GM23338 (cell line): ENCODE data around the gene POPDC3. TPM values are rescaled to one million over a fixed set of nuclear protein-coding genes. Genes with fewer than 3 reads are reported as not detected.

Source experiments
- ATAC-seq: fragments of 200-7000 bp; cut with Tn5 transposase; 3 replicates; pipeline ENCODE4 v1.9.1; 2020
- DNase-seq: peaks from one replicate; pipeline ENCODE4 v3.0.0-alpha.2; 2015; ENCODE audit warnings: low spot score
- H2AFZ ChIP-seq: fragments of 200-600 bp; sonication (generic); 2 replicates; pipeline ENCODE4 v1.8.0; 2016; ENCODE audit warnings: antibody characterized with exemption, mild to moderate bottlenecking, moderate library complexity
- H3F3A ChIP-seq: fragments of 200-600 bp; sonication (generic); replicated peaks from 2 replicates; pipeline ENCODE4 v1.8.0; 2017; ENCODE audit warnings: antibody characterized with exemption, mixed run types, low read depth
- H3K27ac ChIP-seq: fragments of 200-600 bp; sonication (generic); 2 replicates; pipeline ENCODE4 v1.6.1; 2016; ENCODE audit warnings: low read depth
- H3K27me3 ChIP-seq: fragments of 200-600 bp; sonication (generic); 2 replicates; pipeline ENCODE4 v1.8.0; 2016; ENCODE audit warnings: mild to moderate bottlenecking, mixed run types, moderate library complexity; ENCODE audit not compliant: insufficient read depth
- H3K36me3 ChIP-seq: fragments of 200-600 bp; sonication (generic); 2 replicates; pipeline ENCODE4 v1.8.0; 2016; ENCODE audit warnings: mild to moderate bottlenecking; ENCODE audit not compliant: insufficient read depth
- H3K4me1 ChIP-seq: fragments of 200-600 bp; sonication (generic); 2 replicates; pipeline ENCODE4 v1.8.0; 2016; ENCODE audit warnings: mild to moderate bottlenecking, moderate library complexity; ENCODE audit not compliant: insufficient read depth
- H3K4me2 ChIP-seq: fragments of 200-600 bp; sonication (generic); 2 replicates; pipeline ENCODE4 v1.7.1; 2017; ENCODE audit warnings: mixed run types
- H3K4me3 ChIP-seq: fragments of 200-600 bp; sonication (generic); 2 replicates; pipeline ENCODE4 v1.6.1; 2016; ENCODE audit warnings: mixed run types
- H3K79me2 ChIP-seq: fragments of 200-600 bp; sonication (generic); replicated peaks from 2 replicates; pipeline ENCODE4 v1.8.0; 2017; ENCODE audit warnings: mild to moderate bottlenecking; ENCODE audit not compliant: insufficient read depth
- H3K9me2 ChIP-seq: fragments of 200-600 bp; sonication (generic); 2 replicates; pipeline ENCODE4 v1.8.0; 2017; ENCODE audit not compliant: insufficient read depth
- H4K20me1 ChIP-seq: fragments of 200-600 bp; sonication (generic); replicated peaks from 2 replicates; pipeline ENCODE4 v1.8.0; 2017; ENCODE audit warnings: mild to moderate bottlenecking; ENCODE audit not compliant: insufficient read depth
- H3K27ac Mint-ChIP-seq: 2 replicates; pipeline ENCODE4 v1.8.0; 2020; ENCODE audit warnings: inconsistent platforms, mild to moderate bottlenecking, moderate library complexity, mixed read lengths
- H3K27me3 Mint-ChIP-seq: 3 replicates; pipeline ENCODE4 v1.8.0; 2022; ENCODE audit warnings: low read depth, mild to moderate bottlenecking, moderate library complexity, mixed read lengths, inconsistent platforms; ENCODE audit not compliant: insufficient read depth, poor library complexity
- H3K36me3 Mint-ChIP-seq: 3 replicates; pipeline ENCODE4 v1.8.0; 2021; ENCODE audit warnings: low read depth, mild to moderate bottlenecking, inconsistent platforms, moderate library complexity, mixed read lengths
- H3K4me1 Mint-ChIP-seq: 3 replicates; pipeline ENCODE4 v1.8.0; 2020; ENCODE audit warnings: mild to moderate bottlenecking, inconsistent platforms, mixed read lengths
- H3K4me3 Mint-ChIP-seq: 3 replicates; pipeline ENCODE4 v1.8.0; 2021; ENCODE audit warnings: moderate library complexity, mild to moderate bottlenecking, inconsistent platforms, mixed read lengths
- H3K9me3 Mint-ChIP-seq: 3 replicates; pipeline ENCODE4 v1.8.0; 2020; ENCODE audit warnings: moderate library complexity, mild to moderate bottlenecking, inconsistent platforms, mixed read lengths
- CREB1 ChIP-seq: fragments of 250-450 bp; sonication (Bioruptor Pico); IDR thresholded peaks from 2 replicates; pipeline ENCODE4 v1.5.0; 2020; ENCODE audit warnings: low read depth, mild to moderate bottlenecking, moderate library complexity
- EZH2phosphoT487 ChIP-seq: fragments of 200-600 bp; sonication (generic); IDR thresholded peaks from one replicate; pipeline ENCODE4 v1.8.1; 2018; ENCODE audit warnings: antibody characterized with exemption; ENCODE audit not compliant: unreplicated experiment
- JUNB ChIP-seq: IDR thresholded peaks from one replicate; pipeline ENCODE4 v1.6.1; 2016; ENCODE audit warnings: antibody characterized with exemption; ENCODE audit not compliant: unreplicated experiment
- NANOG ChIP-seq: IDR thresholded peaks from 2 replicates; pipeline ENCODE4 v1.6.1; 2016; ENCODE audit warnings: antibody characterized with exemption, borderline replicate concordance
- REST ChIP-seq: IDR thresholded peaks from one replicate; pipeline ENCODE4 v1.6.1; 2018; ENCODE audit warnings: antibody characterized with exemption; ENCODE audit not compliant: unreplicated experiment
- ZNF331 ChIP-seq: fragments of 250-450 bp; sonication (Bioruptor Pico); IDR thresholded peaks from 2 replicates; pipeline ENCODE4 v1.5.0; 2020; ENCODE audit warnings: low read depth, mild to moderate bottlenecking, moderate library complexity
- polyA plus RNA-seq: library from polyadenylated mRNA; unstranded; fragments of >200 nt; fragmentation: Nextera tagmentation; extraction: Ambion mirVana; gene quantifications from 2 replicates; pipeline ENCODE4 v1.2.1, GENCODE V29; 2016
- total RNA-seq: library from RNA; depleted of rRNA; stranded (reverse); fragments of >200 nt; shearing (Covaris generic); gene quantifications from 2 replicates; pipeline ENCODE4 v1.2.3, GENCODE V29; 2014
- TF ChIP-seq, protein P1 (sequence below), 2 experiments: fragments of 200-600 bp in 1 of 2; sonication (generic) in 1 of 2; conservative IDR thresholded peaks; 2 replicates each; pipeline versions ENCODE4 v1.5.1 to v1.6.1; 2016 to 2017; ENCODE audit warnings: antibody characterized with exemption in 2 of 2, low read depth in 2 of 2, mild to moderate bottlenecking in 2 of 2, moderate library complexity in 1 of 2
- TF ChIP-seq, protein P2 (sequence below): fragments of 250-450 bp; sonication (Bioruptor Pico); IDR thresholded peaks from 2 replicates; pipeline ENCODE4 v1.5.0; 2020; ENCODE audit warnings: mild to moderate bottlenecking, moderate library complexity

The POPDC3 gene
- total and polyA plus RNA-seq, 2 experiments from 2014 or later: 5.1 to 5.7 TPM

- TF ChIP-seq REST (no peak), JUNB (no peak), EZH2phosphoT487 (no peak), ZNF331 (CRISPR knock-in tag) (no peak), NANOG (no peak)
- TF ChIP-seq, protein P1, sequence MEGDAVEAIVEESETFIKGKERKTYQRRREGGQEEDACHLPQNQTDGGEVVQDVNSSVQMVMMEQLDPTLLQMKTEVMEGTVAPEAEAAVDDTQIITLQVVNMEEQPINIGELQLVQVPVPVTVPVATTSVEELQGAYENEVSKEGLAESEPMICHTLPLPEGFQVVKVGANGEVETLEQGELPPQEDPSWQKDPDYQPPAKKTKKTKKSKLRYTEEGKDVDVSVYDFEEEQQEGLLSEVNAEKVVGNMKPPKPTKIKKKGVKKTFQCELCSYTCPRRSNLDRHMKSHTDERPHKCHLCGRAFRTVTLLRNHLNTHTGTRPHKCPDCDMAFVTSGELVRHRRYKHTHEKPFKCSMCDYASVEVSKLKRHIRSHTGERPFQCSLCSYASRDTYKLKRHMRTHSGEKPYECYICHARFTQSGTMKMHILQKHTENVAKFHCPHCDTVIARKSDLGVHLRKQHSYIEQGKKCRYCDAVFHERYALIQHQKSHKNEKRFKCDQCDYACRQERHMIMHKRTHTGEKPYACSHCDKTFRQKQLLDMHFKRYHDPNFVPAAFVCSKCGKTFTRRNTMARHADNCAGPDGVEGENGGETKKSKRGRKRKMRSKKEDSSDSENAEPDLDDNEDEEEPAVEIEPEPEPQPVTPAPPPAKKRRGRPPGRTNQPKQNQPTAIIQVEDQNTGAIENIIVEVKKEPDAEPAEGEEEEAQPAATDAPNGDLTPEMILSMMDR (conservative IDR thresholded peaks at IDR 0.05; ENCODE audit: low read depth in 2 of 2): no peak
Observed at GRCh38 chr6:105162377-105162776, 17.4 kb downstream of the POPDC3 start (continued).

DNA sequence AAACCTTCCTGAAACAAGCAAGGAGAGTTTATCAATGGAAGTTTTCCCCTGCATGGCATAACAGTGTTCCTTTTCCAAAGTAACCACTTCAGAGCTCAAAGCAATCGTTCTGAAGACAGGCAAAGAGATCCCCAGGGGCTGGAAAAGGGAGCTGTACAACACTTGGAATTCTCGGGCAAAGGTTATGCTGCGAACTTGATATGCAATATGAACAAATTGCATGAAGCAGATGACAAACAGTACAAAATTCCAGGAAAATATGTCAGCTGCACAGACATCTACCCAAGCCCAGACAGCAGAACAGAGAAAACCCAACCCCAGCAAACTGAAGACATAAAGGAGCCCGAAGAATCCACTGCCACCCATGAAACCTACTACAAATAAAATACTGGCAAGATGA lies 18.4 kb downstream of the POPDC3 start:
- Histone ChIP-seq H3K4me3 (no peak overlapping the region), H3K4me1 (peaks cover 9% of the 10 kb centered on the region), H4K20me1 (no peaks in the 10 kb centered on the region), H3K9me2 (peaks cover 7% of the 10 kb centered on the region; the same call in 1 of the 2 replicates), H2AFZ (no peak overlapping the region), H3K79me2 (no peaks in the 10 kb centered on the region), H3K27me3 (no peaks in the 10 kb centered on the region), H3K36me3 (no peaks in the 10 kb centered on the region), H3F3A (no peaks in the 10 kb centered on the region), H3K4me2 (no peak overlapping the region), H3K27ac (no peak overlapping the region)
- peaks cover 11% of the 10 kb centered on the region; the same call in 2 of the 3 replicates for H3K4me1 Mint-ChIP-seq
- H3K9me3 Mint-ChIP-seq: no peaks in the 10 kb centered on the region
- no peak overlapping the region for H3K27ac Mint-ChIP-seq
- ATAC-seq: no peak
- H3K36me3 Mint-ChIP-seq: no peaks in the 10 kb centered on the region
- H3K27me3 Mint-ChIP-seq: no peaks in the 10 kb centered on the region
- no peak for DNase-seq
- TF ChIP-seq, protein P1 (conservative IDR thresholded peaks at IDR 0.05; ENCODE audit: low read depth in 2 of 2): no peak
- no peak for TF ChIP-seq NANOG
- TF ChIP-seq, protein P2, sequence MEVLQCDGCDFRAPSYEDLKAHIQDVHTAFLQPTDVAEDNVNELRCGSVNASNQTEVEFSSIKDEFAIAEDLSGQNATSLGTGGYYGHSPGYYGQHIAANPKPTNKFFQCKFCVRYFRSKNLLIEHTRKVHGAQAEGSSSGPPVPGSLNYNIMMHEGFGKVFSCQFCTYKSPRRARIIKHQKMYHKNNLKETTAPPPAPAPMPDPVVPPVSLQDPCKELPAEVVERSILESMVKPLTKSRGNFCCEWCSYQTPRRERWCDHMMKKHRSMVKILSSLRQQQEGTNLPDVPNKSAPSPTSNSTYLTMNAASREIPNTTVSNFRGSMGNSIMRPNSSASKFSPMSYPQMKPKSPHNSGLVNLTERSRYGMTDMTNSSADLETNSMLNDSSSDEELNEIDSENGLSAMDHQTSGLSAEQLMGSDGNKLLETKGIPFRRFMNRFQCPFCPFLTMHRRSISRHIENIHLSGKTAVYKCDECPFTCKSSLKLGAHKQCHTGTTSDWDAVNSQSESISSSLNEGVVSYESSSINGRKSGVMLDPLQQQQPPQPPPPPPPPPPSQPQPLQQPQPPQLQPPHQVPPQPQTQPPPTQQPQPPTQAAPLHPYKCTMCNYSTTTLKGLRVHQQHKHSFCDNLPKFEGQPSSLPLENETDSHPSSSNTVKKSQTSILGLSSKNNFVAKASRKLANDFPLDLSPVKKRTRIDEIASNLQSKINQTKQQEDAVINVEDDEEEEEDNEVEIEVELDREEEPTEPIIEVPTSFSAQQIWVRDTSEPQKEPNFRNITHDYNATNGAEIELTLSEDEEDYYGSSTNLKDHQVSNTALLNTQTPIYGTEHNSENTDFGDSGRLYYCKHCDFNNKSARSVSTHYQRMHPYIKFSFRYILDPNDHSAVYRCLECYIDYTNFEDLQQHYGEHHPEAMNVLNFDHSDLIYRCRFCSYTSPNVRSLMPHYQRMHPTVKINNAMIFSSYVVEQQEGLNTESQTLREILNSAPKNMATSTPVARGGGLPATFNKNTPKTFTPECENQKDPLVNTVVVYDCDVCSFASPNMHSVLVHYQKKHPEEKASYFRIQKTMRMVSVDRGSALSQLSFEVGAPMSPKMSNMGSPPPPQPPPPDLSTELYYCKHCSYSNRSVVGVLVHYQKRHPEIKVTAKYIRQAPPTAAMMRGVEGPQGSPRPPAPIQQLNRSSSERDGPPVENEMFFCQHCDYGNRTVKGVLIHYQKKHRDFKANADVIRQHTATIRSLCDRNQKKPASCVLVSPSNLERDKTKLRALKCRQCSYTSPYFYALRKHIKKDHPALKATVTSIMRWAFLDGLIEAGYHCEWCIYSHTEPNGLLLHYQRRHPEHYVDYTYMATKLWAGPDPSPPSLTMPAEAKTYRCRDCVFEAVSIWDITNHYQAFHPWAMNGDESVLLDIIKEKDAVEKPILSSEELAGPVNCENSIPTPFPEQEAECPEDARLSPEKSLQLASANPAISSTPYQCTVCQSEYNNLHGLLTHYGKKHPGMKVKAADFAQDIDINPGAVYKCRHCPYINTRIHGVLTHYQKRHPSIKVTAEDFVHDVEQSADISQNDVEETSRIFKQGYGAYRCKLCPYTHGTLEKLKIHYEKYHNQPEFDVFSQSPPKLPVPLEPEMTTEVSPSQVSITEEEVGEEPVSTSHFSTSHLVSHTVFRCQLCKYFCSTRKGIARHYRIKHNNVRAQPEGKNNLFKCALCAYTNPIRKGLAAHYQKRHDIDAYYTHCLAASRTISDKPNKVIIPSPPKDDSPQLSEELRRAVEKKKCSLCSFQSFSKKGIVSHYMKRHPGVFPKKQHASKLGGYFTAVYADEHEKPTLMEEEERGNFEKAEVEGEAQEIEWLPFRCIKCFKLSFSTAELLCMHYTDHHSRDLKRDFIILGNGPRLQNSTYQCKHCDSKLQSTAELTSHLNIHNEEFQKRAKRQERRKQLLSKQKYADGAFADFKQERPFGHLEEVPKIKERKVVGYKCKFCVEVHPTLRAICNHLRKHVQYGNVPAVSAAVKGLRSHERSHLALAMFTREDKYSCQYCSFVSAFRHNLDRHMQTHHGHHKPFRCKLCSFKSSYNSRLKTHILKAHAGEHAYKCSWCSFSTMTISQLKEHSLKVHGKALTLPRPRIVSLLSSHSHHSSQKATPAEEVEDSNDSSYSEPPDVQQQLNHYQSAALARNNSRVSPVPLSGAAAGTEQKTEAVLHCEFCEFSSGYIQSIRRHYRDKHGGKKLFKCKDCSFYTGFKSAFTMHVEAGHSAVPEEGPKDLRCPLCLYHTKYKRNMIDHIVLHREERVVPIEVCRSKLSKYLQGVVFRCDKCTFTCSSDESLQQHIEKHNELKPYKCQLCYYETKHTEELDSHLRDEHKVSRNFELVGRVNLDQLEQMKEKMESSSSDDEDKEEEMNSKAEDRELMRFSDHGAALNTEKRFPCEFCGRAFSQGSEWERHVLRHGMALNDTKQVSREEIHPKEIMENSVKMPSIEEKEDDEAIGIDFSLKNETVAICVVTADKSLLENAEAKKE (CRISPR knock-in tag): no peak
- no peak for TF ChIP-seq EZH2phosphoT487
- no peak for TF ChIP-seq ZNF331 (CRISPR knock-in tag)
- TF ChIP-seq CREB1 (CRISPR knock-in tag): no peak
- H3K4me3 Mint-ChIP-seq: no peak overlapping the region
